Kidney (tissue), 14 donors: Measurements from ENCODE around the gene AKAP7. TPM values are rescaled to one million over a fixed set of nuclear protein-coding genes. Genes with fewer than 3 reads are reported as not detected.

Experiments used
- DNase-seq, 5 donors: peaks; one replicate each; pipeline ENCODE4 v3.0.0-alpha.2; 2013 to 2020
- FAIRE-seq: peaks from 2 replicates; lab custom pipeline; 2012; peaks lifted over from hg19 to GRCh38; lab: Jason Lieb, UNC
- H3K27ac ChIP-seq, 2 donors: one replicate each; pipeline ENCODE4 v1.7.0; 2013; ENCODE audit warnings: low read depth in 2 of 2, low read length in 2 of 2, inconsistent platforms in 1 of 2
- H3K27me3 ChIP-seq: one replicate; pipeline ENCODE4 v1.7.1; 2013; ENCODE audit warnings: low read length, inconsistent platforms; ENCODE audit not compliant: control insufficient read depth, insufficient read depth
- H3K36me3 ChIP-seq, 3 donors: one replicate each; pipeline versions ENCODE4 v1.7.0 to v1.7.1; 2013; ENCODE audit warnings: low read length in 3 of 3, control low read depth in 1 of 3, inconsistent platforms in 1 of 3; ENCODE audit not compliant: insufficient read depth in 3 of 3, control insufficient read depth in 2 of 3
- H3K4me1 ChIP-seq, 3 donors: one replicate each; pipeline versions ENCODE4 v1.7.0 to v1.7.1; 2013; ENCODE audit warnings: low read length in 3 of 3, inconsistent platforms in 1 of 3, low read depth in 1 of 3; ENCODE audit not compliant: control insufficient read depth in 2 of 3, insufficient read depth in 2 of 3
- H3K4me3 ChIP-seq, 3 donors: one replicate each; pipeline versions ENCODE4 v1.7.0 to v1.8.1; 2013; ENCODE audit warnings: low read length in 3 of 3, control low read depth in 1 of 3, inconsistent platforms in 1 of 3
- H3K9ac ChIP-seq, 3 donors: one replicate each; pipeline versions ENCODE4 v1.7.0 to v1.7.1; 2013; ENCODE audit warnings: low read length in 3 of 3, control low read depth in 1 of 3, inconsistent platforms in 1 of 3
- H3K9me3 ChIP-seq, 3 donors: one replicate each; pipeline versions ENCODE4 v1.7.0 to v1.7.1; 2013; ENCODE audit warnings: low read length in 3 of 3, control low read depth in 1 of 3, inconsistent platforms in 1 of 3; ENCODE audit not compliant: control insufficient read depth in 2 of 3, insufficient read depth in 1 of 3
- intact Hi-C: fragments of 100-400 bp; cut with DNase I; formaldehyde crosslinking; loops from one replicate; pipeline ENCODE4 v1.11.1; 2022
- polyA plus RNA-seq: library from polyadenylated mRNA; stranded (reverse); fragments of 350-450 nt; fragmentation: Illumina TruSeq; extraction: RNeasy Lipid Tissue Mini Kit (QIAGEN cat#74804); gene quantifications from one replicate; pipeline ENCODE4 v1.2.3, GENCODE V29; 2014; ENCODE audit warnings: low read depth, low replicate concordance; ENCODE audit not compliant: insufficient read depth
- total RNA-seq: library from RNA; stranded (reverse); fragmentation: NEBNext Ultra II Directional; extraction: Animal tissue kit (Norgen Biotek cat#: 25700); gene quantifications from one replicate; pipeline ENCODE4 v1.2.1, GENCODE V29; 2021
- TF ChIP-seq, protein P1 (sequence below): IDR thresholded peaks from 3 replicates; pipeline ENCODE4 v1.5.1; 2012; ENCODE audit warnings: mild to moderate bottlenecking, moderate library complexity, borderline replicate concordance; ENCODE audit not compliant: insufficient read depth; ENCODE audit errors: extremely low read depth
- donor health status: control.
- donor health status: control.
- donor health status: control.
- donor health status: control.
- donor health status: control.
- donor health status: DM: yes; HTN: yes; CAD: no.
- donor health status: Normal renal cell carcinoma (clear cell type).

The AKAP7 gene
- total and polyA plus RNA-seq, 2 donors from 2014 or later, result 7.9 to 12.0 TPM

DNA sequence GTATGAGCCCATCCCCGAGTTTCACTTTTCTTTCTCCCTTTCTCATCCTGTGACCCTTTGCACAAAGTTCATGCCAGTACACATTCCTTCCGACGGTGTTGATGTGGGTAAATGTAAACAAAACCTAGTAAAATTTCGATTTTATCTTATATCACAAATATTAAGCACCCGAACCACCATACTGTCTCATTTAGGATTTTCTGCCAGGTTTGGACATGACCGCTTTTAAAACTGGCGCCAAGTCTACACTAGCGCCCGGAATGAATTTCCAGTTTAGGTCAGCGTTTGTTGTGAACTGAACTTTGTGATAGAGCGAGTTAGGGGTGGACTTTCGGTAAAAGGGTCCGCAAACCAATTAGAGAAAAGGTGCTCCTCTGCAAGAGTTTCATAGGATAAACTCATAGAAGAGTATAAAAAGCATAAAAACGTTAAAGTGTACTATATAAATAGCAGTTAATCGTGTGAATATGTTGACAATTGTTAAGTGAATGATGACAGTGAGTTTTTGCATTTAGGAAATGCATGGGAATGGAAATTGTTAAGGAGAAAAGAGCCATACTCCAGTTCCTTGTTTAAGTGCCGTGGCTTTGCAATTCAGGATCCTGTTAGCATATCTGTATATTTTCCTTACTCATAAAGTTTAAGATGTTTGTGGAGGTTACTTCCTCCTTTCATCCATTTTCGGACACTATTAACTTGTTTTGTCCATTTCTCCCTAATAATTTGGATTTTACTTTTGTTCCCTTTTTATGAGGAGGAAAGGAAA is 937 bp downstream of the AKAP7 start:
- H3K4me3 ChIP-seq, result peak overlapping the region; percentile 85 to 91 (median 89)
- intact Hi-C loops, result no loop called here
- H3K4me1 ChIP-seq, result peaks cover 0 to 4% (median 0%) of the 10 kb centered on the region in 3 donors
- TF ChIP-seq, protein P1, sequence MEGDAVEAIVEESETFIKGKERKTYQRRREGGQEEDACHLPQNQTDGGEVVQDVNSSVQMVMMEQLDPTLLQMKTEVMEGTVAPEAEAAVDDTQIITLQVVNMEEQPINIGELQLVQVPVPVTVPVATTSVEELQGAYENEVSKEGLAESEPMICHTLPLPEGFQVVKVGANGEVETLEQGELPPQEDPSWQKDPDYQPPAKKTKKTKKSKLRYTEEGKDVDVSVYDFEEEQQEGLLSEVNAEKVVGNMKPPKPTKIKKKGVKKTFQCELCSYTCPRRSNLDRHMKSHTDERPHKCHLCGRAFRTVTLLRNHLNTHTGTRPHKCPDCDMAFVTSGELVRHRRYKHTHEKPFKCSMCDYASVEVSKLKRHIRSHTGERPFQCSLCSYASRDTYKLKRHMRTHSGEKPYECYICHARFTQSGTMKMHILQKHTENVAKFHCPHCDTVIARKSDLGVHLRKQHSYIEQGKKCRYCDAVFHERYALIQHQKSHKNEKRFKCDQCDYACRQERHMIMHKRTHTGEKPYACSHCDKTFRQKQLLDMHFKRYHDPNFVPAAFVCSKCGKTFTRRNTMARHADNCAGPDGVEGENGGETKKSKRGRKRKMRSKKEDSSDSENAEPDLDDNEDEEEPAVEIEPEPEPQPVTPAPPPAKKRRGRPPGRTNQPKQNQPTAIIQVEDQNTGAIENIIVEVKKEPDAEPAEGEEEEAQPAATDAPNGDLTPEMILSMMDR, result no peak
- H3K9me3 ChIP-seq, result no peaks in the 10 kb centered on the region
- no peaks in the 10 kb centered on the region for H3K27me3 ChIP-seq
- peak overlapping the region; percentile 76 to 89 (median 81) for H3K9ac ChIP-seq
- no peak for FAIRE-seq
- peak in 2 of 5 donors; percentile 41 to 80 for DNase-seq
- H3K36me3 ChIP-seq, result no peaks in the 10 kb centered on the region
- H3K27ac ChIP-seq, result peak overlapping the region; percentile 71 to 84

DNA sequence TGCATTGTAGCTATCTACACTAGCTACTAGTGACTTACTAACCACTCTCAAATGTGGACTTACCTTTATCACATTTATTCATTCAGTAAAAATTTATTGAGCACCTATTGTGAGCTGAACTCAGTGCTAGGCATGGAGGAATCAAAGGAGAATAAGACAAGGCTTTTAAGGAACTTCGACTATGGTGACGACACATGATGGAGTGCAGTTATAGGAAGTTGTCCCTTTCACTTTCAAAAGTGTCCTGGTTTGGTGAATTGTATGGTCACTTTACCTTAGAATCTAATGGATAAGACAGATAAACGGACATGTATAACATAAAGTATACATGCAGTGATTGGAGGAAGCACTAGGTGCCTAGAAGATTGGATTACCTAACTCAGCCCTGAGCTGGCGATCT is 4.3 kb downstream of the AKAP7 start:
- no peak overlapping the region for H3K27ac ChIP-seq
- no peaks in the 10 kb centered on the region for H3K36me3 ChIP-seq
- peaks cover 0 to 2% (median 0%) of the 10 kb centered on the region in 3 donors for H3K4me1 ChIP-seq
- TF ChIP-seq, protein P1, result no peak
- H3K27me3 ChIP-seq, result no peaks in the 10 kb centered on the region
- H3K4me3 ChIP-seq, result no peak overlapping the region
- FAIRE-seq, result no peak
- no peak for DNase-seq
- intact Hi-C loops, result no loop called here
- H3K9me3 ChIP-seq, result no peaks in the 10 kb centered on the region
- H3K9ac ChIP-seq, result no peak overlapping the region

DNA sequence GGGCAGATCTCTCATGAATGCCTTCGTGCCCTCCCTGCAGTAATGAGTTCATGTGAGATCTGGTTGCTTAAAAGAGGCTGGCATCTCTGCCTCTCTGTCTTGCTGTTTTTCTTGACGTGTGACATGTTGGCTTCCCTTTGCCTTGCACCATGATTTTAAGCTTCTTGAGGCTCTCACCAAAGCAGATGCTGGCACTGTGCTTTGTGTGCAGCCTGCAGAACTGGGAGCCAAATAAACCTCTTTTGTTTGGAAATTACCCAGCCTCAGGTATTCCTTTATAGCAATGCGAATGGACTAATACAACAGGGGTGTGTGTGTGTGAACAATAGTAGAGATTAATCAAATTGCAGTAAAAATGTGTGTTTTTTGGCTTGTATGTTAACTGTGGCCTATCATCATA is 8.1 kb downstream of the AKAP7 start:
- Histone ChIP-seq H3K4me3 (no peak overlapping the region), H3K27ac (no peak overlapping the region), H3K9me3 (no peaks in the 10 kb centered on the region), H3K9ac (no peak overlapping the region), H3K36me3 (no peaks in the 10 kb centered on the region), H3K27me3 (no peaks in the 10 kb centered on the region), H3K4me1 (no peaks in the 10 kb centered on the region)
- DNase-seq, result no peak
- no peak for FAIRE-seq
- intact Hi-C loops, result no loop called here
- TF ChIP-seq, protein P1, result no peak
